ENCODE measurements around the gene SLC7A11.

Gene SLC7A11

GRCh38 chr4:138236037-138236436 is 6.1 kb downstream of the SLC7A11 start:
- TF ChIP-seq CTCF (IDR thresholded peaks at IDR 0.05; ENCODE audit: low read depth, low read length), result no peak
- H3K4me3 ChIP-seq (ENCODE audit: low read depth, low read length), result no peak overlapping the region

GRCh38 chr4:138235419-138235952 is 6.7 kb downstream of the SLC7A11 start:
- no peak for TF ChIP-seq CTCF (IDR thresholded peaks at IDR 0.05; ENCODE audit: low read depth, low read length)
- H3K4me3 ChIP-seq (ENCODE audit: low read depth, low read length), result no peak overlapping the region

GRCh38 chr4:138234248-138234647 is 7.9 kb downstream of the SLC7A11 start:
- H3K4me3 ChIP-seq (ENCODE audit: low read depth, low read length), result no peak overlapping the region
- TF ChIP-seq CTCF (IDR thresholded peaks at IDR 0.05; ENCODE audit: low read depth, low read length), result no peak

- TF ChIP-seq CTCF (IDR thresholded peaks at IDR 0.05; ENCODE audit: low read depth, low read length), result no peak
Observed at GRCh38 chr4:138233313-138234034, 8.7 kb downstream of the SLC7A11 start.

GRCh38 chr4:138232364-138232763 is 9.8 kb downstream of the SLC7A11 start:
- TF ChIP-seq CTCF (IDR thresholded peaks at IDR 0.05; ENCODE audit: low read depth, low read length), result no peak
- no peak overlapping the region for H3K4me3 ChIP-seq (ENCODE audit: low read depth, low read length)

More at GRCh38 chr4:138233313-138234034, 8.7 kb downstream of the SLC7A11 start:
- H3K4me3 ChIP-seq (ENCODE audit: low read depth, low read length), result no peak overlapping the region

GRCh38 chr4:138230048-138230447 is 12.1 kb downstream of the SLC7A11 start:
- TF ChIP-seq CTCF (IDR thresholded peaks at IDR 0.05; ENCODE audit: low read depth, low read length), result no peak
- no peak overlapping the region for H3K4me3 ChIP-seq (ENCODE audit: low read depth, low read length)

- no peak for TF ChIP-seq CTCF (IDR thresholded peaks at IDR 0.05; ENCODE audit: low read depth, low read length)
- H3K4me3 ChIP-seq (ENCODE audit: low read depth, low read length), result no peak overlapping the region
Observed at GRCh38 chr4:138229160-138229559, 13.0 kb downstream of the SLC7A11 start.

Measured in WI38 (cell line).